Stimulated activated CD4-positive, alpha-beta T cell treated with anti-CD3 and anti-CD28 coated beads, TNF-alpha, amount 100 ng/mL, for 4 hours (primary cell): ENCODE measurements around the gene MICALL1.
"Not testable (repeated sequence)": the region's sequence is repeated elsewhere in the genome, so short reads cannot be mapped to it uniquely, and the experiment has no call there.

ENCODE experiments used
- DNase-seq, 3 experiments: peaks; one replicate each; pipeline ENCODE4 v3.0.0-alpha.2; 2020; ENCODE audit warnings: low read depth in 3 of 3

MICALL1 gene

GRCh38 chr22:37926771-37927636 lies 20.9 kb downstream of the MICALL1 start:
- no peak for DNase-seq

GRCh38 chr22:37927637-37927936 lies 21.5 kb downstream of the MICALL1 start:
- DNase-seq = no peak

DNA sequence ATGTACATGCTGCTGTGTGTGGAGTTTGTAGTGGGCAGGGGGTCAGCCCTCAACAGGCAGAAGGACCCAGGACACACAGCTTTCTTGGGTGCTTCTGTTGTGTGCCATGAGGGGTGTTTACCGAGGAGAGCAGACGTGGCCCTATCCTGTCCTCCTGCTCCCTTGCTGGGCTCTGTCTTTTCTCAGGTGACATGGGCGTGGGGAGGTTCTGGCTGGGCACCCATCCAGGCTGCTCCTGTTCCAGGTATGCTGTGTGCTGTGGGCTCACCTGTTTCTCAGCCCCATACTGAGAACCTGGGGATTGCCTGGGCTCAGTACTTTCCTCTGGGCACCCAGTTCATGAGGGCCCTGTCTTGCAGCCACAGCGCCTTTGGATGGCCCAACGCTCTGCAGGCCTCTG lies 23.3 kb downstream of the MICALL1 start:
- DNase-seq = no peak

GRCh38 chr22:37930270-37930951 lies 24.3 kb downstream of the MICALL1 start:
- DNase-seq = no peak

- no peak for DNase-seq
Observed at GRCh38 chr22:37930952-37931440, 24.9 kb downstream of the MICALL1 start.

DNA sequence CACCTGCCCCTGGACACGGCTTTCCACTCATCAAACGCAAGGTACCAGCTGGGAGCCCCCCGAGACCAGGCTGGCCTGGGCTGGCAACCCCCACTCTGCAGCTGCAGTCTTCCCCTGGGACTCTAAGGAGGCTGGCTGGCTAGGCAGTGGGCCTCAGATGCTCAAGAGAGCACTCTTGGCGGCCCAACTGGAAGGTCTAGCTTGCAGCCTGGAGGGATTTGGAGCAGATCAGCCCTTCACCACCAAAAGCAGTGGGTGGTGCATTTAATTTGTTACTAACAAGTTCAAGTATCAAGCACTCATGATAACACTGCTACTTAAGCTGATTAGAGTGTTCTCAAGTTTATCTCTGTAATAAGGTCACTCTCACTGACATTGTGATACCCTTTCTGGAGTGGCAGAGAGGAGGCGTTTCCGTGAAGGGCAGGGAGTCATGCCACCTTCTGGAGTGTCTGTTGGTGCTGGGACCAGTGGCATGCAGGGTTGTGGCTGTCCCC lies 25.8 kb downstream of the MICALL1 start:
- no peak for DNase-seq

DNA sequence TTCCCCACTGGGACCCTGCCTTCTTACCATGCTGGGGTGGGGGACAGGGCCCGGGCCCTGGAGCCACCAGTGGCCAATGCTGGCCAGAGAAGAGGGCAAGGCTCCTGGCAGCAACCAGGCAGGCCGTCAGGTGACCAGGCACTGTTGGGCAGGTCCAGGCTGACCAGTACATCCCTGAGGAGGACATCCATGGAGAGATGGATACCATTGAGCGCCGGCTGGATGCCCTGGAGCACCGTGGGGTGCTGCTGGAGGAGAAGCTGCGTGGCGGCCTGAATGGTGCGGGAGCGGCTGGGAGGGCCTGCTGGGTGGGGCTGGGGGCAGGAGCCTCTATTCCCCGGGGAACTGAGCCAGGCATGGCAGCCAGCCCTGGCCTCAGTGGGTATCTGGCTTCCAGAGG lies 26.3 kb downstream of the MICALL1 start:
- no peak for DNase-seq

- no peak for DNase-seq
Observed at GRCh38 chr22:37932821-37933578, 26.9 kb downstream of the MICALL1 start.

DNA sequence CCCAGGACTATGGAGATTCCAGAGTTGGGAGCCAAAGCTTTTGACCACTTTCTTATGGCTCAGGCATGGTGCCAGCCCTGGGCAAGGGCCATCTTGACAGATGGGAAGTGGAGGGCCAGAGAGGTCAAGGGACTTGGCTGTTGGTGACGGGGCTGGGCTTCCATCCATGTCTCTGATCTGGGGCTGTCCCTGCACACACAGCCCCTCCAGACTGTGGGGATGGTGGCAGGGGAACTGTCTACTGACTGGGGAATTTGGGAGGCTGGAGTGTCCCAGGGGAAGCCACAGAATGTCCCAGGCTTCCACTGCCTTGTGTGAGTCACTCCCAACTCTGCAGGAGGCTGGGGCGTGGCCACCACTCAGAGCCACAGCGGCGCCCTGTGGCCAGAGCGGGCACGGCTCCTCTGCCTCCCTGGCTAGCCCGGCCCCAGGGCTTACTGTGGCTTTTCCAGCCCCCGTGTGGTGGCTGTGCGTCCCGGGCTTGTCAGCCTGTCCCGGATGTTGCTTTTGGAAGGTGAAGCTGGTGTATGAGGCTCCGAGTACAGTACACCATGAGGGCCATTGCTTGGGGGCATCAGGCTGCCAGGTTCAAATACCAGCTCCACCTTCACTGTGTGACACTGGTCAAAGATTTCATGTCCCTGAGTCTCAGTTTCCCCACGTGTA lies 27.7 kb downstream of the MICALL1 start:
- peak; percentile 60 to 70 (median 69) for DNase-seq

GRCh38 chr22:37940698-37941376 lies 34.7 kb downstream of the MICALL1 start:
- no peak for DNase-seq

GRCh38 chr22:37942133-37942532 lies 36.0 kb downstream of the MICALL1 start:
- DNase-seq = no peak

- DNase-seq = no peak
Observed at GRCh38 chr22:37943136-37943824, 37.2 kb downstream of the MICALL1 start.

GRCh38 chr22:37943825-37944198 lies 37.7 kb downstream of the MICALL1 start:
- DNase-seq = no peak

DNA sequence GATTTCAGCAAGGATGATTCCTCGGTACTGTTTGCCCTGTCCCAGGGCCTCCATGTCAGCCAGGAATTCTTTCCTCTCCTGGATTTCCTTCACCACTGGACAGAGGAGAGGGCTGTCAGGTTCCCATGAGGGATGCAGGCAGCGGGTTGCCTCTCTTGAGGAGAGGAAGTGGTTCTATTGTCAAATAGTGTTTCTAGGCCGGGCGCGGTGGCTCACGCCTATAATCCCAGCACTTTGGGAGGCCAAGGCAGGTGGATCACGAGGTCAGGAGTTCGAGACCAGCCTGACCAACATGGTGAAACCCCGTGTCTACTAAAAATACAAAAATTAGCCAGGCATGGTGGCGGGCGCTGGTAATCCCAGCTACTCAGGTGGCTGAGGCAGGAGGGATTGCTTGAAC lies 38.3 kb downstream of the MICALL1 start:
- not testable (repeated sequence) for DNase-seq

DNA sequence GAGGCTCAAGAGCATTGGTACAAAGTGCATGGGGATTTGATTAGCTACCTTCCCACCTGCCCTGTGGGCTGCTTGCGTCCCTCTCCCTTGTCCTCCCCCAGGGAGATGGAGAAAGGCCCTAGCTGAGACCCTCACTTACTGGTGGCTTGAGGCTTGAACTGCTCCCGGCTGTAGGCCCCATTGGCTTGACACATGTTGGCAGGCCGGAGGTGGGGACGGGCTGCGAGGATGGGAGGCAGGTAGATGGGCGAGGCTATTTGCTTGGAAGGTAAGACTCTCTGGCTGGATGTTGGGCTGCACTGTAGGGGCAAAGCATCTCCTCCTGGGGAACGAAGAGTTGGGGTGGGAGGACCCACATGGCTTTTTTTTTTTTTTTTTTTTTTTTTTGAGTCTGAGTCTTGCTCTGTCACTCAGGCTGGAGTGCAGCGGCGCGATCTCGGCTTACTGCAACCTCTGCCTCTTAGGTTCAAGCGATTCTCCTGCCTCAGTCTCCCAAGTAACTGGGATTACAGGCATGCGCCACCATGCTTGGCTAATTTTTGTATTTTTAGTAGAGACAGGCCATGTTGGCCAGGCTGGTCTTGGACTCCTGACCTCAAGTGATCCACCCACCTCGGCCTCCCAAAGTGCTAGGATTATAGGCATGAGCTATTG lies 41.2 kb downstream of the MICALL1 start:
- DNase-seq = not testable (repeated sequence)

DNA sequence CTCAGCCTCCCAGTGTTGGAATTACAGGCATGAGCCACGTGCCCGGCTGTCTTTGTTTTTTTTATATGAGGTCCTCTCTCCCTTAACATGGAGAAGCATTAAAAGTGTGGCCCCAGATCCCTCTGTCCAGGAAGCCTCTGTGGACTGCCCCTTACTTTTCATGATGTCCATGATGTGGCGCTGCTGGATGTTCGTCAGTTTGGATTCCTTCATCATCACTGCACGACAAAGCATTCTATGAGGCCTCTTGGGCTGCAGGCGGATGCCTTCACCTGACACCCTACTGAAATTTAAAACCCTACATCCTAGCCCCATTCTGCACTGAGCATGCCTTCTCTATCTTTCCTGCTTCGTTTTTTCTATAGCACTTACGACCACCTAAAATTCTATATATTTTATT lies 45.2 kb downstream of the MICALL1 start:
- no peak for DNase-seq

DNA sequence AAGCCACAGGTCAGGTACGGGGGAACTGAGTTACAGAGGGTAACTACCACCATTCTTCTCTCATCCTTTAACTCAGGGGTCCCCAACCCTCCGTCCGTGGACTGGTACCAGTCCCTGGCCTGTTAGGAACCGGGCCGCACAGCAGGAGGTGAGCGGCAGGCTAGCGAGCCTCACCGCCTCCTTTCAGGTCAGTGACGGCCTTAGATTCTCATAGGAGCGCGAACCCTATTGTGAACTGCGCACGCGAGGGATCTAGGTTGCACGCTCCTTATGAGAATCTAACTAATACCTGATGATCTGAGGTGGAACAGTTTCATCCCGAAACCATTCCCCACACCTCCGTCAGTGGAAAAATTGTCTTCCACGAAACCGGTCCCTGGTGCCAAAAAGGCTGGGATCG lies 46.5 kb downstream of the MICALL1 start:
- not testable (repeated sequence) for DNase-seq

- no peak for DNase-seq
Observed at GRCh38 chr22:37953062-37953436, 47.0 kb downstream of the MICALL1 start.

GRCh38 chr22:37953437-37954179 lies 47.5 kb downstream of the MICALL1 start, which contains the start of the genes C22orf23 and POLR2F:
Gene C22orf23 (minus strand): TSS chr22:37953601. CDS start chr22:37953149, 452 bp downstream.
Gene POLR2F (plus strand): TSS chr22:37953699. CDS start chr22:37953788, 89 bp downstream.
- peak; percentile 91 to 96 (median 95) for DNase-seq
